Measurements from ENCODE around the gene FRRS1L.

DNA sequence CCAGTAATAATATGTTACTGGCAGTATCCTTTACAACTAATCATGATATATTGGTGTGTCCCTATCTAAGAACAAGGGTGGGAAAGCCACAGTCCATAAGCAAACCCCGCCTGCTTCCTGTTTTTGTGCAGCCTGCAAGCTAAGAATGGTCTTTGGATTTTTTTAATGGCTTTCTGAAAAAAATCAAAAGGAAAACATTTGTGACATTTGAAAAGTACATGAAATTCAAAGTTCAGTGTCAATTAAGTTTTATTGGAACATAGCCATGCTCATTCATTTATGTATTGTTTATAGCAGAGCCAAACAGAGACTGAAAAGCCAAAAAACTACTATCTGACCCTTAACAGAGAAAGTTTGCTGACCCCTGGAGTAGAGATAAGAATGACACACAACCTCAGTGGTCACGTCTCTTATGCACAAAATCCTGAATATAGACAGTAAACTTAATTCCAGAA is 34.5 kb downstream of the FRRS1L start:
- TF ChIP-seq, protein P1, sequence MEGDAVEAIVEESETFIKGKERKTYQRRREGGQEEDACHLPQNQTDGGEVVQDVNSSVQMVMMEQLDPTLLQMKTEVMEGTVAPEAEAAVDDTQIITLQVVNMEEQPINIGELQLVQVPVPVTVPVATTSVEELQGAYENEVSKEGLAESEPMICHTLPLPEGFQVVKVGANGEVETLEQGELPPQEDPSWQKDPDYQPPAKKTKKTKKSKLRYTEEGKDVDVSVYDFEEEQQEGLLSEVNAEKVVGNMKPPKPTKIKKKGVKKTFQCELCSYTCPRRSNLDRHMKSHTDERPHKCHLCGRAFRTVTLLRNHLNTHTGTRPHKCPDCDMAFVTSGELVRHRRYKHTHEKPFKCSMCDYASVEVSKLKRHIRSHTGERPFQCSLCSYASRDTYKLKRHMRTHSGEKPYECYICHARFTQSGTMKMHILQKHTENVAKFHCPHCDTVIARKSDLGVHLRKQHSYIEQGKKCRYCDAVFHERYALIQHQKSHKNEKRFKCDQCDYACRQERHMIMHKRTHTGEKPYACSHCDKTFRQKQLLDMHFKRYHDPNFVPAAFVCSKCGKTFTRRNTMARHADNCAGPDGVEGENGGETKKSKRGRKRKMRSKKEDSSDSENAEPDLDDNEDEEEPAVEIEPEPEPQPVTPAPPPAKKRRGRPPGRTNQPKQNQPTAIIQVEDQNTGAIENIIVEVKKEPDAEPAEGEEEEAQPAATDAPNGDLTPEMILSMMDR (IDR thresholded peaks at IDR 0.05 in 8 of 11, conservative IDR thresholded peaks at IDR 0.05 in 3 of 11): no peak
- TF ChIP-seq POLR2A (IDR thresholded peaks at IDR 0.05) (no peak), POLR2AphosphoS5 (IDR thresholded peaks at IDR 0.05) (no peak)

Data from spleen (tissue), 7 donors.